Left colon (tissue), 2 donors: ENCODE data around the gene ARL2BP. TPM values are rescaled to one million over a fixed set of nuclear protein-coding genes. Genes with fewer than 3 reads are reported as not detected.
A peak's percentile ranks its signal among the peaks of the same experiment; 100 is the strongest.
"Not testable (repeated sequence)": the region's sequence is repeated elsewhere in the genome, so short reads cannot be mapped to it uniquely, and the experiment has no call there.

Source experiments
- ATAC-seq: fragments of 200-7000 bp; cut with Tn5 transposase; one replicate; pipeline ENCODE4 v1.9.1; 2020; ENCODE audit warnings: mild to moderate bottlenecking, moderate library complexity
- DNase-seq, 2 donors: peaks; one replicate each; pipeline ENCODE4 v3.0.0-alpha.2; 2020
- intact Hi-C, 2 donors: fragments of 100-400 bp; cut with DNase I in 1 of 2; cut with micrococcal nuclease in 1 of 2; formaldehyde crosslinking; loops; one replicate each; pipeline versions ENCODE4 v1.11.2 to v1.14.0; 2022; cut with DNase I, micrococcal nuclease
- total RNA-seq, 2 donors: library from RNA; stranded (reverse); fragmentation: NEBNext Ultra II Directional; extraction: Animal tissue kit (Norgen Biotek cat#: 25700); gene quantifications; one replicate each; pipeline ENCODE4 v1.2.1, GENCODE V29; 2021
- donor health status: DM: no; HTN: no; CAD: no.
- donor health status: DM: yes; HTN: yes; CAD: no.

ARL2BP gene
- total RNA-seq, 2 donors from 2014 or later, result 32.3 to 35.3 TPM

DNA sequence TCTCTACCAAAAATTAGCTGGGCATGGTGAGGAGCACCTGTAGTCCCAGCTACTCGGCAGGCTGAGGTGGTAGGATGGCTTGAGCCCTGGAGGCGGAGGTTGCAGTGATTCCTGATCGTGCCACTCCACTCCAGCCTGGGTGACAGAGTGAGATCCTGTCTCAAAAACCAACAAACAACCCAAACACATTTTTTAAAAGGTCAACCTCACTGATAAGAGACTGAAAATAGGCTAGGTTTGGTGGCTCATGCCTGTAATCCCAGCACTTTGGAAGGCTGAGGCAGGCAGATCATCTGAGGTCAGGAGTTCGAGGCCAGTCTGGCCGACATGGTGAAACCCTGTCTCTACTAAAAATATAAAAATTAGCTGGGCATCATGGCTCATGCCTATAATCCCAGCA lies 30.9 kb downstream of the ARL2BP start:
- DNase-seq, ATAC-seq, intact Hi-C loops: not testable (repeated sequence)

DNA sequence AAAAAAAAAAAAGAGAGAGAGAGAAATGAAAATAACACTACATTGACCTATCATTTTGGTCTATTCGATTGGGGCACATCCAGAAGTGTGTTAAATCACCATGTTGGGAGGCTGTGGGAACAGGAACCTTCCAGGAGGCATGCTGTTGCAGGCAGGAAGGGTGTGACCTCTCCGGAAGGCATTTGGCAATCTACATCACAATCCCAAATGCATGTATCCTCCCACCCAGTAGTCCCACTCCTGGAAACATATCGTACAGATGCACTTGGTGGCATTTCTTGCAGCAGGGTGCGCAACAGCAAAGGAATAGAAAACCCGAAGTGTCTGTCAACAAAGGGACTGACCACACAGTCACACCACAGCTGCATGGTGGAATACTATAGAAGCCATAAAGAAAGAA lies 31.5 kb downstream of the ARL2BP start:
- ATAC-seq, result peak; percentile 33
- intact Hi-C loops, result no loop called here
- peak in 1 of 2 donors; percentile 31 for DNase-seq

DNA sequence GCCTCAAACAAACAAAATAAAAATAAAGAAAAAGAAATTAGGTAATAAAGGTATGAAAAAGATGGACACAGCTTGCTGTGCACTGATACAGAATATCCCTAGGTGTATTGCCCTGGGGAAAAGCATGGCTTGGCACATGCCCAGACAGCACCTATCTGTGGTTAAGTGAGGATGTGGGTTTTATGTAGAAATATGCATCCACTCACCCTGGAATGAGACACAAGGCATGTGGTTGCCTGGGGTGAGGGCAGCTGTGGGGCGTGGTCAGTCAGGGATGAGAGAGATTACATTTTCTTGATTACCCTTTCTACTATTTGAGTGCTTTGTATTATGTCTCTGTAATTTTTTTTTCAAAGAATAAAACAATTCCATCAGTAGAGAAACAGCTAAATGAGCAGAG lies 32.5 kb downstream of the ARL2BP start:
- DNase-seq (peak; percentile 28 to 45), ATAC-seq (peak; percentile 35)
- intact Hi-C loops, result no loop called here

DNA sequence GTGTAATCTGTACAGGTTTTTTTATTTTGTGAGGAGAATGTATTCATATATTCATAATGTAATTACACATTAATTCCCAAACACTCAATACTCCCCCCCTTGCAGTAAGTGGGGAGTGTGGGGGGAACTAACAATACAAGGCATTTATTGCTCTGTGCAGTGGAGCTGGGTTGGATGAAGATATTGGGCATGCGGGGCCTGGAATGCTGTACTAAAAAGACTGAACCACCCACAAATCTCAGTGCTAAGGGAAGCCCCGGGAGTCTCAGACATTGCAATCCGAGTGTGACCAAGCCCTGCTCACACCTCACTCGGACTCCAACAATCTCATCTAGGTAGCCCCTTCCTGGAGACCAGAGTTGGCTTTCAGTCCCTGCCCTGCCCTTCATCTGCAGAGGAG lies 33.4 kb downstream of the ARL2BP start:
- intact Hi-C loops, result no loop called here
- DNase-seq, result no peak
- ATAC-seq, result no peak

DNA sequence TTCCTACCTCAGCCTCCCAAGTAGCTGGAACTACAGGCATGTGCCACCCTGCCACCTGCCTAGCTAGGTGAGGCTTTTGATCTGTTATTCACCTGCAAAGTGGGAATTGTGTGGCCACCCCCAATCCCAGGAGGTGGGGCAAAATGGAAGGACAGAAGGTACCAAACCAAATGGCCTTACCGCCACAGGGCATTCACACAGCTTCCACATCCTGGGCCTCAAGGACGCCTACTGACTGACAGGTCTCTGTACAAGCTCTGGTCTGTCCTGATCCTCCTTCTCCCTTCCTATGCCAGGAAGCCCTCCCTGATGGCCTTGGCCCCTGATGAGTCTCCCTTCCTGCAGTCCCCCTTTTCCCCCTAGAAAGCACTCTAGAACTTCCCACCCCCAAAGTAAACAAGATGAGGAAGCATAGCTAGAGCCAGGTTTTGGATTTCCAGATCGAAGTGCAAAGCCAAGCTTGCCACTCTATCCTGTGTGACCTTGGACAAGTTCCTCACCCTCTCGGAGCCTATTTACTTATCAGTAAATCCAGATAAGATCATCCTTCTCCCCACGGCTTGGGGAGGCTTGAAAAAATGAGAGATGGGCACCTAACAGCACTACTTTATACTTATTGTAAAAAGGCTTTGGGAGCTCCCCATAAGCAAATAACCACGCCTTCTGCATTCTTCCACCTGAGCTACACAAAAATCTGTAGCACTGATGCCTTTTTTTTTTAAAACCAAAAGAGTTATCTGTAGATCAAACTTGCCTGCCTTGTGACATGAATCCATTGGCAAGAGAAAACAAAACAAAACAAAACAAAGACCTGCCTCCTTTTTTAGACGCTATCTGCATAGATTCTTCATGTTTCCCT lies 35.0 kb downstream of the ARL2BP start:
- intact Hi-C loops, result no loop called here
- peak; percentile 8 for ATAC-seq
- peak in 1 of 2 donors; percentile 24 for DNase-seq

DNA sequence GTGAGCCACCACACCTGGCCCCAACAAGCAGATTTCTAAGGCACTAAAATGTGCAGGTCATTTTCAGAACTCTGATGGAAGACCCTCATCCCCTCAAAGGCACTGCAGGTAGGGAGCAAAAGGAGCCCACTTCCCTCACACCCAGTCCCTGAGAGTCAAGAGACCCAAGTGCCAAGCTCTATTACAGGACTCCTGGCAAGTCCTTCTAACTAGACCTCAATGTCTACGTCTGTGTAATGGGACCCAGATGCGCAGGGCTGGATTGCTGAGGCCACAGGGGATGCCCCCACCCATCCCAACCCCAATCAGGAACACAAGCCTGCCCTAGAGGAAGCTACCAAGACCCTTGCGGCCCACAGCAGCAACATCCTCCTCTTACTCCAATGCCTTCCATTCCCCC lies 36.7 kb downstream of the ARL2BP start:
- DNase-seq (peak in 1 of 2 donors; percentile 6), ATAC-seq (no peak)
- intact Hi-C loops, result no loop called here

DNA sequence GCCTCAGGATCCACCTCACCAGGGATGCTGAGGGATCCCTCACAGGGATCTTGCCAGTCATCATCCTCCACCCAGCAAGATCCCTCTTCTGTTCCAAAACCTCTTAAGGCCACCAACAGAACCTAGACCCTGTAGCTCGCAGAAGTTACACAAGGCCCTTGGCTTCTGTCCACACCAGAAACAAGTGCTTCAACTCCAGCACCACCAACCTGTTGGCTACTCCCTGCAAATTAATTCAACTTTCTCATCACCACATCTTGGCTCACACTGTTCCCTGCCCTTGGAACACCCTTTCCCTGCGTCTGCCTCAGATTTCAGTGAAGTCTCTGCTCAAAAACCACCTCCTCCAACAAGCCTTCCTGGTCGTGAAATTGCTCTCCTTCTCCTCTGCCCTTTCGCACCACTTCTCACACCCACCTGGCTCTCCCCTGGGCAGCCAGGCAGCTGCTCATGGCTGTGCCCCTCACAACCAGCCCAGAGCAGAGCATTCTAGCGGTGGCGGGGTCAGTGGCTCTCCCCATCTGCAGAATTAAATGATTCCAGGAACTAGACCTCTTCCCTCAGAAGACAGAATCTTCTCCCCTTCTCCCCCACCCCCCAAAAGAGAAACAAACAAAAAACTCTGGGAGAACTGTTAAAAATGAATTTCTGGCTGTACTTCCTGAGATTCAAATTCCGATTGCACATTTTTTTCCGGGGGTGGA lies 37.6 kb downstream of the ARL2BP start:
- ATAC-seq, result no peak
- intact Hi-C loops, result no loop called here
- DNase-seq, result peak in 1 of 2 donors; percentile 12

DNA sequence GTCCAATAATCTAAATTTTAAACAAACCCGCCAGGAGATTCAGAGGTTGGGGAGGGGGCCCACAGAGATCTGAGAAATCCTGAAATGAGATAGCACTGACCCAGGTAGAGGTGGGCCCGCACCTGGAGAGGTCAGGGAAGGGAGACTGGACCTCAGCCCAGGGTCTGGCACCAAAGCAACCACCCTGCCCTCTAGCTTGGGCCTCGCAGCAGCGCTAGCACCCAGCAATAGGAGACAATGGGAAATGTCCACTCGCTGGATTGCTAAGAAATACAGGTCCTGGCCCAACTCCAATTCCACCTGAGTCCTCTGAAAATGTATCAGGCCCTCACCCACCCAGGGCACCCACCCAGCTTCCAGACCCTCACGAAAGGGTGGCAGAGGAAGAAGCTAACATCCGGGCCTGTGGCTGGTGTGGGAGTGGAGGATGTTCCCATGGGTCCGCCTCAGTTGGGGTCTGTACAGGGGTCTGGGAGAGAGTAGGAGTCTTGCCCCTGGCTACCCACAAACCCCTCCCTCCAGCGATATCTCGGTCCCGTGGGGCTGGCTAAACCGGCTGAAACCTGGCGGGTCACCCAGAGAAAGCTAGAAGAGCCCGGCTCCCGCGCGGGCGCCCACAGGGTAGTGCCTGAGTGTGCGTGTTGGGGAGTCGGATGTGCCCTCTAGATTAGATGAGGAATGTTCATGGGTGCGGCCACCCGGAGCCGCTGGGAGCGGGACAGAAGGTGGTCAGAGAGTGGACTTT lies 38.3 kb downstream of the ARL2BP start:
- DNase-seq (no peak), ATAC-seq (peak; percentile 61)
- intact Hi-C loops, result no loop called here

DNA sequence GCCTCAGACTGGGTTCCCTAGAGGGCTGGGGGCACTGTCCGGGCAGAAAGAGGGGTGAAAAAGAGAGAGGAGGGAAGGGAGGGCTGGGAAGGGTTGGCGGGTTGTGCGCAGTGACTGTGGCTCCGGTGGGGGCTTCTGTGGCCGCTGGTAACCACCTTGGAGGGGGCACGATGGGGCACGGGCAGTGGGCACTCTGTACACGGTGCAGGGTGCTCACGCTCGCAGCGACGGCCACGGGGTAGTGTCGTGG lies 38.8 kb downstream of the ARL2BP start:
- no peak for DNase-seq
- ATAC-seq, result no peak
- intact Hi-C loops, result no loop called here

DNA sequence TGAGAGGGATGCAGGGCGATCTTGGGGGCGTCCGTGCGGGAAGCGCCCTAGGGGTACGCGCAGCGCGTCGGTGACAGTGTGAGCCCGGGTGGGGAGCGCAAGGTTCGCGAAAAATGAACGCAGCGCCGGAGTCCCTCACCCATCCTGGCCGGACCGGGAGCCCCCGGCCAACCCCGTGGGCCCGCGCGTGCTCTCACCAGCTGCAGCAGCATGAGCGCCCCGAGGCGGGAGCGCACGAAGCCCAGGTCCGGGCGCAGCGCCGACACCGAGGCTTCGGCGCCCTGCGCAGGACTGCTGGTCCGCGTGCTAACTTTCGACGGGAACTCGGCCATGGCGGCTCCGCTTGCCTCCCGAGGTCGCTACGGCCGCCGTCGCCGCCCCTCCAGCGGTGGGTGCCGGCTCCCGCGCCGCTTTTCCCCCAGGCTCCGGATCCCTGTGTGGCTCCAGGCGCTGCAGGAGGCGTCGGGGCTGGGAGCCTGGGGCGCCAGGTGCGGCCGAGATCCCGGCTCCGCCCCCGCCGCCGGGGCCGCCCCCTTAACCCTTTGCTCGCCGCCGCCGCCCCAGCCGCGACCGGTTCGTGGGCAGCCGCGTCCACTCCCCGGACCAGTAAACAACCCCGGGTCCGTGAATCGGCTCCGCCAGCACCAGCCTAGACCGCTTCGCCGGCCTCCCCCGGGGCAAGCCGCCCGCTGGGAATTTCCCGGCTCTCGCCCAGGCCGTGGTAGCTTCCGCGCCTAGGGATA lies 39.3 kb downstream of the ARL2BP start, which contains the start of gene PLLP:
PLLP (minus strand) TSS at position 464 of the 743 bp plus-strand sequence; CDS start at position 332, 132 bp downstream.
- DNase-seq, result peak; percentile 34 to 71
- intact Hi-C loops, result no loop called here
- peak; percentile 88 for ATAC-seq

DNA sequence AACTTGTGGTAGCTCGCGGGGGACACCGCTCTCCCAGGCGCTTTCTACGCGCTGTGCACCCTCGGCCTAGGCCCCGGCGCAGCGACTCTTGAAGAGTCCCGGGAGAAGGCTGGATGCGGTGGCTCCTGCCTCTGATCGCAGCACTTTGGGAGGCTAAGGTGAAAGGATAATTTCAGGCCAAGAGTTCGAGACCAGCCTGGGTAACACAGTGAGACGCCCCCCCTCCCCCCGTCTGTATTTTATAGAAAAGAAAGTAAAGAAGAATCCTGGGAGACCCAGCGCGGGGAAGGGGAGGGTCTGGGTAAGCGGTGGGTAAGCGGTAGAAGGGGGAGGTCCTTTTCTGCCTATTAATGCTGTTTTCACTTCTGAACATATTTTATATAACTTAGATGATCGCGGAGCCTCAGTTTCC lies 39.9 kb downstream of the ARL2BP start:
- intact Hi-C loops, result no loop called here
- ATAC-seq (no peak), DNase-seq (no peak)

DNA sequence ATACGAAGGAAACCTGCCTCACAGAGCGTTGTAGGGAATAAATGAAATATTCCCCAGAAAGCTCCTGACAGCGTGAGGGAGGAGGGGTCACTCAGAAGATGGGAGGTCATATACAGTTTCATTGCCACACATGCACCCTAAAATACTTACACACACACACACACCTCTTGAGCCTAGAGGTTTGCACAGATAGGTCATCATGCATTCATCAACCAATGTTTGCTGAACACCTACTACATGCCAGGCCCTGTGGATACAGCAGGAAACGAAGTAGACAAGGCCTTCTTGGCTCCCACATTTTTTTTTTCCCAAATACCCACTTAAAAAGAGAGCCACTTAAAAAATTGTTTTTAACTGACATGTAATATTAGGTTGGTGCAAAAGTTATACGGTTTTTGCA lies 40.3 kb downstream of the ARL2BP start:
- no peak for DNase-seq
- ATAC-seq, result no peak
- intact Hi-C loops, result no loop called here

DNA sequence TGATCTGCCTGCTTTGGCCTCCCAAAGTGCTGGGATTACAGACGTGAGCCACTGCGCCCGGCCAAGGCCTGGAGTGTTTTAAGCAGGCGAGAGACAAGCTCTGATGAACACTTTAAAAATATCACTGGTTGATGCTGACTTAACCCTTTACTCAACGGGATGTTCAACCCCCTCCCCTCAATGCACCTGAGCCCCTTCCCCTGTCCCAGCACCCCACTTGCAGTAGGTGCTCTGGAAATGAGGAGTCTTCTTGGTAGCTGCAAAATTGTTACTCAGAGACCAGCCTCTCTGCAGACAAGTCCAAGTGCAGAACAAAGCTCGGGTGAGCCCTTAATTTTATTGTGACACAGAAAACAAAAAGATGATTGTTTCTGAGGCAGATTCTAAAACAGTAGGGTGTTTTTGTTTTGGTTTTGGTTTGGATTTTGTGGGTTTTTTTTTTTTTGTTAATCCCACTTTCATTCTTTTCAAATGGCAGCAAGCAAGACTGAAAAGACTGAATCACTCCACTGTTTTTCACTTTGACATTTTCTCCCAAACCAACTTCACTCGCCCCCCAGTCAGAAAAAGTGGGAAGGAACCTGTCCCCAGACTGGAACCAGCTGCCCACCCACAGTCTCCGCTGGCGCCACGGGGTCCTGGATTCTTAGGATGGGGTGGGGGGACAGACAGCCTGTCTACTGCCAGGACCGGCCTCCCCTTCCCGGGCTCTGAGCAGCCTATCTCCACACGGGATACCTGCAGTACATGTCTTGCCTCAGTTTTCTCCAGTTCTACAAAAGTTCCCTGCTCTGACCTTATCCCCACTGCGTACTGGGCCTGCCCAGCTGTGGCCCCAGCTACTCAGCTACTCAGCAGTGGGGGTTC lies 44.6 kb downstream of the ARL2BP start:
- DNase-seq, result peak in 1 of 2 donors; percentile 18
- ATAC-seq, result no peak
- intact Hi-C loops, result no loop called here

DNA sequence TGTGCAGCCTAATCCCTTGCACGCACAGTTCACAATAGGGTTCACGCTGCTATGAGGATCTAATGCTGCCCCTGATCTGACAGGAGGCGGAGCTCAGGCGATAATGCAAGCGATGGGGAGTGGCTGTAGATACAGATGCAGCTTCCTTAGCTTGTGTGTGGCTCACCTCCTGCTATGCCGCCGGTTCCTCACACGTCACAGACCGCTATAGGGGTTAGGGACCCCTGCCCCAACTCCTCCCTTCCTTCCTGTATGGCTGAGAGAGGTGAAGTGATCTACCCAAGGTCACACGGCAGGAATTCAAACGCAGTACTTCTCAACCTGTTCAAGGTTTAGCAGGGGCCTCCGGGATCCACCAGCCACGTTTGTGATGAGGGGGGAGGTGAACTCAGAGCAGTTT lies 52.8 kb downstream of the ARL2BP start:
- DNase-seq (peak in 1 of 2 donors; percentile 33), ATAC-seq (no peak)
- intact Hi-C loops, result no loop called here

DNA sequence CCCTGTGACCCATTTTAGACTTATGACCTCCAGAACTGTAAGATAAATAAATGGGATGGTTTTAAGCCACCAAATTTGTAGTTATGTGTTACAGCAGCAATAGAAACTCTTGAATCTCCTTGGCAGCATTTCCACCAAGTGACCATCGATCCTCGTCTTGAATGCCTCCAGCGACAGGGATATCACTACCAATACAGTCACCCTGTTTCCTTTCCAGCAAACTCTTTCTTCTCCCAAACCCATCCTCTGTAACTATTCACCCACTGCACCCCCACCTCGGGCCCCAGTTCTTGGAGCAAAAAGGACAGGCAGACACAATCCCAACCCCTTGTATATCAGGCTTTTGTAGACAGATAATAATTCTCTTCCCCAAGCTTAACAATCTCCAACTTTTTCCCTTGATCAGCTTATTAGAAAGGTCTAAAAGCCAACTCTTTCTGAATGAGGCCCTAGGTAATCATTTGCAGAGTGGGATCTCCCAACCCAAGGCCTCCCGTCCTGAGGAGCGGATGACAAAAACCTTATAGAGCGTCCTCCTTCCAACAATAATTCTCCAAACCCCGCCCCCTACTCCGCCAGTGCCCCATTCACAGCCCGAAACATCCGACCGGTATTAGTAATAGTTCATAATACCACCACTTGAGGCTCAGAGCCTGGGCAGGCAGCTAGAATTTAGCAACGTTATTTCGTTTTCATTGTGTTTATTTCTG lies 54.1 kb downstream of the ARL2BP start:
- intact Hi-C loops, result no loop called here
- DNase-seq, result no peak
- ATAC-seq, result no peak

DNA sequence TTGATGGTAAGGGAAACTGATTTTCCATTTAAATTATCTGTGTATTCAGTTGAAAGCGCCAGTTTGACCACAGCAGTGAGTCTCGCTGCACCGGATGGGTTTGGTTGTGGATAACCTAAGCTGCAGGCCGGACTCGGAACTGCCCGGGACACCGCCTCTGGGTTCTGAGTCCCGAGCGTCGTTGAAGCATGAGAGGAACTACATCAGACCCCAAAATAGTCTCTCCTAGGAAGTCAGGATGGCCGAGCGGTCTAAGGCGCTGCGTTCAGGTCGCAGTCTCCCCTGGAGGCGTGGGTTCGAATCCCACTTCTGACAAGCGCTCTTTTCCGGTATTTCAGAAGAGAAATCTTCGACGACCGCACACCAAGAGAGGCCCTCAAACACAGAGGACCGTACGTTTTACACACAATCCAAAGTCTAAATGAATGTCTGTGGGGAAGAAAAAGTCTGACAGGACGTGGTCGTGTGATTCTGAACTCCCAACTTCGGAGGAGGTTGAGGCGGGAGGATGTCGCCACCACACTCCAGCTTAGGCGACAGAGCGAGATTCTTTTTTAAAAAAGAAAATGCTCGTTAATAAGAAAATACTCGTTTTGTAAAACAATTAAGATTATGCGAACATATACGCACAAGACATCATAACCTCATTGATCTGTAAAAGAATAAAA lies 54.8 kb downstream of the ARL2BP start:
- DNase-seq, result peak; percentile 82 to 85

More for the DNA sequence above, 54.8 kb downstream of the ARL2BP start:
- intact Hi-C loops, result loop anchor here (2.0 to 5.0 kb wide), 2 partner anchors 117 kb away; no protein-coding TSS in a partner anchor
- ATAC-seq, result peak; percentile 56
